K562 (cell line): Measurements from ENCODE around the gene MRPL38. TPM values are rescaled to one million over a fixed set of nuclear protein-coding genes. Genes with fewer than 3 reads are reported as not detected.

Experiments used
- ARID1B ChIP-seq: fragments of 450-650 bp; IDR thresholded peaks from 2 replicates; pipeline ENCODE4 v1.6.1; 2016; ENCODE audit warnings: antibody characterized with exemption, mild to moderate bottlenecking, inconsistent platforms
- ELF1 ChIP-seq: fragments of 200-800 bp; sonication (Bioruptor generic); IDR thresholded peaks from 2 replicates; pipeline ENCODE4 v1.6.1; 2016; ENCODE audit warnings: missing genetic modification characterization, missing compliant biosample characterization
- ETV6 ChIP-seq, 3 experiments: fragments of 150-350 bp in 1 of 3; sonication (generic) in 1 of 3; formaldehyde crosslinking in 1 of 3; IDR thresholded peaks; 2 replicates each; pipeline versions ENCODE4 v1.6.1 to v1.8.0; 2014 to 2022; ENCODE audit warnings: borderline replicate concordance in 2 of 3, low read depth in 2 of 3, antibody characterized with exemption in 1 of 3, low read length in 1 of 3, mild to moderate bottlenecking in 1 of 3, missing genetic modification reagents in 1 of 3
- EWSR1 ChIP-seq: fragments of 450-650 bp; IDR thresholded peaks from 2 replicates; pipeline ENCODE4 v1.6.1; 2018; ENCODE audit warnings: borderline replicate concordance, mild to moderate bottlenecking, low read depth, moderate library complexity; ENCODE audit not compliant: partially characterized antibody
- NFYB ChIP-seq: IDR thresholded peaks from 2 replicates; pipeline ENCODE4 v1.6.1; 2011; ENCODE audit warnings: mild to moderate bottlenecking, moderate library complexity; ENCODE audit not compliant: insufficient read length; ENCODE audit errors: extremely low read depth
- NRF1 ChIP-seq, 2 experiments: fragments of 450-650 bp; IDR thresholded peaks in 1 of 2; conservative IDR thresholded peaks in 1 of 2; 2 replicates each; pipeline ENCODE4 v1.6.1; 2014; ENCODE audit warnings: mild to moderate bottlenecking in 2 of 2
- PYGO2 ChIP-seq: fragments of 450-650 bp; IDR thresholded peaks from 2 replicates; pipeline ENCODE4 v1.6.1; 2016; ENCODE audit warnings: mild to moderate bottlenecking, missing genetic modification characterization, moderate library complexity, missing compliant biosample characterization
- RCOR1 ChIP-seq, 2 experiments: IDR thresholded peaks; 2 replicates each; pipeline ENCODE4 v1.6.1; 2012; ENCODE audit warnings: low read depth in 2 of 2, low read length in 2 of 2, borderline replicate concordance in 1 of 2, improper control_type of control experiment in 1 of 2
- SIN3B ChIP-seq: fragments of 450-650 bp; IDR thresholded peaks from 2 replicates; pipeline ENCODE4 v1.6.1; 2017; ENCODE audit warnings: low read depth, mild to moderate bottlenecking, moderate library complexity
- SNRNP70 ChIP-seq: fragments of 200-400 bp; formaldehyde crosslinking; optimal IDR thresholded peaks from 2 replicates; pipeline ENCODE3; 2017; ENCODE audit warnings: low read depth, low read length
- TAF1 ChIP-seq: IDR thresholded peaks from 2 replicates; pipeline ENCODE4 v1.6.1; 2011; ENCODE audit warnings: mild to moderate bottlenecking, low read length, moderate library complexity; ENCODE audit not compliant: insufficient read depth, control insufficient read depth, severe bottlenecking; ENCODE audit errors: extremely low read depth
- TEAD4 ChIP-seq, 2 experiments: sonication (generic) in 1 of 2; formaldehyde crosslinking in 1 of 2; IDR thresholded peaks; 2 replicates each; pipeline versions ENCODE4 v1.6.1 to v1.8.0; 2012 to 2022; ENCODE audit warnings: borderline replicate concordance in 1 of 2, inconsistent platforms in 1 of 2, low read length in 1 of 2, mild to moderate bottlenecking in 1 of 2, missing genetic modification reagents in 1 of 2
- ZC3H8 ChIP-seq: fragments of 450-650 bp; IDR thresholded peaks from 2 replicates; pipeline ENCODE4 v1.6.1; 2017
- ZSCAN29 ChIP-seq: fragments of 450-650 bp; IDR thresholded peaks from 2 replicates; pipeline ENCODE4 v1.6.1; 2017
- polyA plus RNA-seq, 8 experiments: library from polyadenylated mRNA; depleted of rRNA in 4 of 8; stranded (reverse) in 5 of 8; unstranded in 3 of 8; fragments of >200 nt; fragmentation: Nextera tagmentation in 2 of 8; fragmentation: Illumina TruSeq in 1 of 8; extraction: Ambion mirVana in 2 of 8; extraction: Trizol in 1 of 8; gene quantifications; 2 replicates each; pipeline versions ENCODE4 v1.2.1 to v1.2.3, GENCODE V29; 2011 to 2014; ENCODE audit warnings: inconsistent platforms in 1 of 8, missing spikeins in 1 of 8
- total RNA-seq, 7 experiments: library from RNA; depleted of rRNA in 6 of 7; stranded (reverse); fragments of >200 nt in 6 of 7; fragmentation: Illumina TruSeq in 2 of 7; extraction: Trizol in 2 of 7; gene quantifications; 2 replicates each; pipeline versions ENCODE4 v1.2.1 to v1.2.3, GENCODE V29; 2011 to 2021; ENCODE audit warnings: low replicate concordance in 1 of 7
- TF ChIP-seq, protein P1 (sequence below): fragments of 200-600 bp; sonication (generic); IDR thresholded peaks from one replicate; pipeline ENCODE4 v1.6.1; 2012; ENCODE audit warnings: mild to moderate bottlenecking, low read depth, low read length, inconsistent platforms

Gene MRPL38
- total and polyA plus RNA-seq, 9 of the 15 experiments (the other 6 are each of a cell fraction or from before 2014, with no cell fraction given): 4.5 to 154 (median 48.5) TPM

DNA sequence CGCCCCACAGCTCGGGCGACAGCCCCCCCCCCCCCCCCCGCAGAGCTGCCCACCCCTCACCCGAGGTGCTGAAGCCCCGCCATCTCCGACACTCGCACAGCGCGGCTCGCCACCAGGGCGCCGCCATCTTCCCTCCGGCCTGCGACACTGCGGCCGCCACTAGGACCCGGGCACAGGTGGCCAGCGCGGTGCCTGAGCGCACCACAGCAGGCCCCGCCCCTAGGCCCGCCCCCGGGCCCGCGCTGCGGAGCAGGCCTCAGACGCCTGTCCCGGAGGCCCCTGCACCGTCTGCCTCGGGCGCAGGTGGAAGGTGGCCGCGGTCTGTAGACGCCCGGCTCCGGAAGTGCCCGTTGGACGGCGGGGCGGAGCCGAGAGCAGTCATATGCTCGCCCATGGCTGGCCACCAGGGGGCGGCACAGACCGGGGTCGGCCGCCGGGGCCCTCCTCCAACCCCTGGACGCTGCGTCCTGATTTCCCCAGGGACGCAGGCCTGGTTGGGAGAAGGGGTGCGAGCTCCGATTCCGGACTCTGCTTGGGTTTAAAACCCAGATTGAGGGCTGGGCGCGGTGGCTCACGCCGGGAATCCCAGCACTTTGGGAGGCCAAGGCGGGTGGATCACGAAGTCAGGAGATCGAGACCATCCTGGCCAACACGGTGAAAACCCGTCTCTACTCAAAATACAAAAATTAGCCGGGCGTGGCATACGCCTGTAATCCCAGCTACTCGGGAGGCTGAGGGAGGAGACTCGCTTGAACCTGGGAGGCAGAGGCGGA lies at the start of gene MRPL38 (continued):
- TF ChIP-seq, protein P1, sequence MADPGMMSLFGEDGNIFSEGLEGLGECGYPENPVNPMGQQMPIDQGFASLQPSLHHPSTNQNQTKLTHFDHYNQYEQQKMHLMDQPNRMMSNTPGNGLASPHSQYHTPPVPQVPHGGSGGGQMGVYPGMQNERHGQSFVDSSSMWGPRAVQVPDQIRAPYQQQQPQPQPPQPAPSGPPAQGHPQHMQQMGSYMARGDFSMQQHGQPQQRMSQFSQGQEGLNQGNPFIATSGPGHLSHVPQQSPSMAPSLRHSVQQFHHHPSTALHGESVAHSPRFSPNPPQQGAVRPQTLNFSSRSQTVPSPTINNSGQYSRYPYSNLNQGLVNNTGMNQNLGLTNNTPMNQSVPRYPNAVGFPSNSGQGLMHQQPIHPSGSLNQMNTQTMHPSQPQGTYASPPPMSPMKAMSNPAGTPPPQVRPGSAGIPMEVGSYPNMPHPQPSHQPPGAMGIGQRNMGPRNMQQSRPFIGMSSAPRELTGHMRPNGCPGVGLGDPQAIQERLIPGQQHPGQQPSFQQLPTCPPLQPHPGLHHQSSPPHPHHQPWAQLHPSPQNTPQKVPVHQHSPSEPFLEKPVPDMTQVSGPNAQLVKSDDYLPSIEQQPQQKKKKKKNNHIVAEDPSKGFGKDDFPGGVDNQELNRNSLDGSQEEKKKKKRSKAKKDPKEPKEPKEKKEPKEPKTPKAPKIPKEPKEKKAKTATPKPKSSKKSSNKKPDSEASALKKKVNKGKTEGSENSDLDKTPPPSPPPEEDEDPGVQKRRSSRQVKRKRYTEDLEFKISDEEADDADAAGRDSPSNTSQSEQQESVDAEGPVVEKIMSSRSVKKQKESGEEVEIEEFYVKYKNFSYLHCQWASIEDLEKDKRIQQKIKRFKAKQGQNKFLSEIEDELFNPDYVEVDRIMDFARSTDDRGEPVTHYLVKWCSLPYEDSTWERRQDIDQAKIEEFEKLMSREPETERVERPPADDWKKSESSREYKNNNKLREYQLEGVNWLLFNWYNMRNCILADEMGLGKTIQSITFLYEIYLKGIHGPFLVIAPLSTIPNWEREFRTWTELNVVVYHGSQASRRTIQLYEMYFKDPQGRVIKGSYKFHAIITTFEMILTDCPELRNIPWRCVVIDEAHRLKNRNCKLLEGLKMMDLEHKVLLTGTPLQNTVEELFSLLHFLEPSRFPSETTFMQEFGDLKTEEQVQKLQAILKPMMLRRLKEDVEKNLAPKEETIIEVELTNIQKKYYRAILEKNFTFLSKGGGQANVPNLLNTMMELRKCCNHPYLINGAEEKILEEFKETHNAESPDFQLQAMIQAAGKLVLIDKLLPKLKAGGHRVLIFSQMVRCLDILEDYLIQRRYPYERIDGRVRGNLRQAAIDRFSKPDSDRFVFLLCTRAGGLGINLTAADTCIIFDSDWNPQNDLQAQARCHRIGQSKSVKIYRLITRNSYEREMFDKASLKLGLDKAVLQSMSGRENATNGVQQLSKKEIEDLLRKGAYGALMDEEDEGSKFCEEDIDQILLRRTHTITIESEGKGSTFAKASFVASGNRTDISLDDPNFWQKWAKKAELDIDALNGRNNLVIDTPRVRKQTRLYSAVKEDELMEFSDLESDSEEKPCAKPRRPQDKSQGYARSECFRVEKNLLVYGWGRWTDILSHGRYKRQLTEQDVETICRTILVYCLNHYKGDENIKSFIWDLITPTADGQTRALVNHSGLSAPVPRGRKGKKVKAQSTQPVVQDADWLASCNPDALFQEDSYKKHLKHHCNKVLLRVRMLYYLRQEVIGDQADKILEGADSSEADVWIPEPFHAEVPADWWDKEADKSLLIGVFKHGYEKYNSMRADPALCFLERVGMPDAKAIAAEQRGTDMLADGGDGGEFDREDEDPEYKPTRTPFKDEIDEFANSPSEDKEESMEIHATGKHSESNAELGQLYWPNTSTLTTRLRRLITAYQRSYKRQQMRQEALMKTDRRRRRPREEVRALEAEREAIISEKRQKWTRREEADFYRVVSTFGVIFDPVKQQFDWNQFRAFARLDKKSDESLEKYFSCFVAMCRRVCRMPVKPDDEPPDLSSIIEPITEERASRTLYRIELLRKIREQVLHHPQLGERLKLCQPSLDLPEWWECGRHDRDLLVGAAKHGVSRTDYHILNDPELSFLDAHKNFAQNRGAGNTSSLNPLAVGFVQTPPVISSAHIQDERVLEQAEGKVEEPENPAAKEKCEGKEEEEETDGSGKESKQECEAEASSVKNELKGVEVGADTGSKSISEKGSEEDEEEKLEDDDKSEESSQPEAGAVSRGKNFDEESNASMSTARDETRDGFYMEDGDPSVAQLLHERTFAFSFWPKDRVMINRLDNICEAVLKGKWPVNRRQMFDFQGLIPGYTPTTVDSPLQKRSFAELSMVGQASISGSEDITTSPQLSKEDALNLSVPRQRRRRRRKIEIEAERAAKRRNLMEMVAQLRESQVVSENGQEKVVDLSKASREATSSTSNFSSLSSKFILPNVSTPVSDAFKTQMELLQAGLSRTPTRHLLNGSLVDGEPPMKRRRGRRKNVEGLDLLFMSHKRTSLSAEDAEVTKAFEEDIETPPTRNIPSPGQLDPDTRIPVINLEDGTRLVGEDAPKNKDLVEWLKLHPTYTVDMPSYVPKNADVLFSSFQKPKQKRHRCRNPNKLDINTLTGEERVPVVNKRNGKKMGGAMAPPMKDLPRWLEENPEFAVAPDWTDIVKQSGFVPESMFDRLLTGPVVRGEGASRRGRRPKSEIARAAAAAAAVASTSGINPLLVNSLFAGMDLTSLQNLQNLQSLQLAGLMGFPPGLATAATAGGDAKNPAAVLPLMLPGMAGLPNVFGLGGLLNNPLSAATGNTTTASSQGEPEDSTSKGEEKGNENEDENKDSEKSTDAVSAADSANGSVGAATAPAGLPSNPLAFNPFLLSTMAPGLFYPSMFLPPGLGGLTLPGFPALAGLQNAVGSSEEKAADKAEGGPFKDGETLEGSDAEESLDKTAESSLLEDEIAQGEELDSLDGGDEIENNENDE: no peak
- TF ChIP-seq NFYB: no peak
- no peak for TF ChIP-seq SNRNP70
- no peak; the same call in 1 of the 2 replicates for TF ChIP-seq ARID1B
- peak; percentile 83 to 86 for TF ChIP-seq NRF1 (conservative IDR thresholded peaks at IDR 0.05 in 1 of 2, IDR thresholded peaks at IDR 0.05 in 1 of 2)
- TF ChIP-seq ETV6 (IDR thresholded peaks at IDR 0.05; ENCODE audit: borderline replicate concordance in 1 of 2, low read depth in 2 of 2, low read length in 1 of 2): no peak
- TF ChIP-seq ETV6 (CRISPR knock-in tag; IDR thresholded peaks at IDR 0.05; ENCODE audit: borderline replicate concordance): no peak
- TF ChIP-seq PYGO2 (tag): no peak
- TF ChIP-seq SIN3B: peak; percentile 84
- TF ChIP-seq TEAD4 (IDR thresholded peaks at IDR 0.05; ENCODE audit: low read length): no peak
- TF ChIP-seq TEAD4 (CRISPR knock-in tag; IDR thresholded peaks at IDR 0.05; ENCODE audit: borderline replicate concordance): no peak
- no peak for TF ChIP-seq ZC3H8
- peak in 1 of 2 experiments; percentile 79; a peak in 2 of 4 replicates for TF ChIP-seq RCOR1 (IDR thresholded peaks at IDR 0.05; ENCODE audit: borderline replicate concordance in 1 of 2, low read depth in 2 of 2, low read length in 2 of 2)
- peak; percentile 93 for TF ChIP-seq TAF1
- peak; percentile 93 for TF ChIP-seq ELF1
- no peak for TF ChIP-seq EWSR1
- no peak for TF ChIP-seq ZSCAN29
